ENCODE data around the gene OSCAR. TPM values are rescaled to one million over a fixed set of nuclear protein-coding genes. Genes with fewer than 3 reads are reported as not detected.
A peak's percentile ranks its signal among the peaks of the same experiment; 100 is the strongest.

OSCAR gene, protein sequence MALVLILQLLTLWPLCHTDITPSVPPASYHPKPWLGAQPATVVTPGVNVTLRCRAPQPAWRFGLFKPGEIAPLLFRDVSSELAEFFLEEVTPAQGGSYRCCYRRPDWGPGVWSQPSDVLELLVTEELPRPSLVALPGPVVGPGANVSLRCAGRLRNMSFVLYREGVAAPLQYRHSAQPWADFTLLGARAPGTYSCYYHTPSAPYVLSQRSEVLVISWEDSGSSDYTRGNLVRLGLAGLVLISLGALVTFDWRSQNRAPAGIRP
- total RNA-seq, result 59.5 TPM
- long read RNA-seq, transcript OSCAR-204 (5 exons, 1,389 nt), result major isoform, 9 of 75 reads
- long read RNA-seq, transcript OSCAR-207 (3 exons, 1,826 nt), result minor isoform, 8 of 75 reads
- long read RNA-seq, partial matches to known transcripts, result 34 of 75 reads
- long read RNA-seq, other reads (novel, unspliced or antisense), result 20 of 75 reads

DNA sequence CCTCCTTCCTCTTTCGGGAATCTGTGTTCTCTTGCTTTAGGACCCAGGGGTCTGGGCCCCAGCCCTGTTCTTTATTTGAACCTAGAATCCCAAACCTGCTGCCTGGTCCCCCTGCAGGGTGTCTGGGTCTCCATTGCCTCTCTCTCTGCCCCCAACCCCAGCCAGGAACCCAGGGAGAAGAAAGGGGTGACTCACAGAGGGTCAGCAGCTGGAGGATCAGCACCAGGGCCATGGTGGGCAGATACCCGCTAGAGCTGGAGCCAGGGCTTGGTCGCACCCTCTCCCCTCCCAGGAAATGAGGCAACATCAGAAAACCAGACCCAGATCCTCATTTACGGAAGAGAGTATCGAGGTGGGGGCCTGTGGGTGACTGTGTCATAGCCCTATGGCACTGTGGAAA is at the start of gene OSCAR:
Gene OSCAR (minus strand): TSS at position 243 of the 400 bp plus-strand sequence. CDS start 11 bp downstream, at position 232.
- Histone ChIP-seq H3K9me3 (no peaks in the 10 kb centered on the region), H3K4me3 (peak within 1 kb of the TSS; percentile 31), H3K4me1 (peaks cover 21% of the 10 kb centered on the region), H3K36me3 (peaks cover 5% of the 10 kb centered on the region), H3K27ac (peak within 1 kb of the TSS; percentile 30), H3K27me3 (peaks cover 4% of the 10 kb centered on the region)
- TF ChIP-seq, protein P1, sequence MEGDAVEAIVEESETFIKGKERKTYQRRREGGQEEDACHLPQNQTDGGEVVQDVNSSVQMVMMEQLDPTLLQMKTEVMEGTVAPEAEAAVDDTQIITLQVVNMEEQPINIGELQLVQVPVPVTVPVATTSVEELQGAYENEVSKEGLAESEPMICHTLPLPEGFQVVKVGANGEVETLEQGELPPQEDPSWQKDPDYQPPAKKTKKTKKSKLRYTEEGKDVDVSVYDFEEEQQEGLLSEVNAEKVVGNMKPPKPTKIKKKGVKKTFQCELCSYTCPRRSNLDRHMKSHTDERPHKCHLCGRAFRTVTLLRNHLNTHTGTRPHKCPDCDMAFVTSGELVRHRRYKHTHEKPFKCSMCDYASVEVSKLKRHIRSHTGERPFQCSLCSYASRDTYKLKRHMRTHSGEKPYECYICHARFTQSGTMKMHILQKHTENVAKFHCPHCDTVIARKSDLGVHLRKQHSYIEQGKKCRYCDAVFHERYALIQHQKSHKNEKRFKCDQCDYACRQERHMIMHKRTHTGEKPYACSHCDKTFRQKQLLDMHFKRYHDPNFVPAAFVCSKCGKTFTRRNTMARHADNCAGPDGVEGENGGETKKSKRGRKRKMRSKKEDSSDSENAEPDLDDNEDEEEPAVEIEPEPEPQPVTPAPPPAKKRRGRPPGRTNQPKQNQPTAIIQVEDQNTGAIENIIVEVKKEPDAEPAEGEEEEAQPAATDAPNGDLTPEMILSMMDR (IDR thresholded peaks at IDR 0.05), result no peak
- intact Hi-C loops (cut with DNase I), result no loop called here
- ATAC-seq (peak; percentile 65), DNase-seq (peak; percentile 72)

DNA sequence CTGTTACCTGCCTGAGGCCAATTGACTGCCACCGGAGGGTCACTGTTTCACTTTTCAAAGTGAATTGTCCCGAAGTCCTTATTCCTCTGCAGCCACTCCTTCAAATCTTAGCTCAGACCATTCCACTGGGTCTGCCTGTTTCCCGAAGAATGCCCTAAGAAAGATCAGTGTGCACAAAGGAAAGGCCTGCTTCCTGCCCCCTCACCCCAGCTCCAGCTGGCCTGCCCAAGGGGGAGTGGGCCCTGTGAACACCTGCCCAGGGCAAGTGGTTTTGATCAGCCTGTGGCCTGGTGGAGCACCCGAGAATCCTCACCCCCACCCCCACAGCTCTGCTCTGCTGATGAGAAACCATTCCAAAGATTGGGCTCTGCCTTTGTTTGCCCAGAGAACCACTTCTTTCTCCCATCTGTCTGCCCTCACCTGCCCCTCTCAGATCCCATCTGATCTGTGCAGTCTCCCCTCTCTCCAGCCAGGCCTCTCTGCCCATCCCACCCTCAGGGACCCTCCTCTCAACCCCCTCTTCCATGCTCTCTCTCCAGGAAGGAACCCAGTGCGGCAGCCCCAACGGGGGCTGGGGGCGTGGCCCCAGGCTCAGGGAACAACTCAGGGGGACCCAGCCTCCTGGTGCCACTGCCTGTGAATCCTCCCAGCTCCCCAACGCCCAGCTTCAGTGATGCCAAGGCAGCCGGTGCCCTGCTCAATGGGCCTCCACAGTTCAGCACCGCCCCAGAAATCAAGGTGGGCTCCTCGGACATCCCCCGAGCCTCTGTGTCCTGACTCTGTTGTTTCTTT is 48.6 kb upstream of the OSCAR start:
- ATAC-seq, result no peak
- intact Hi-C loops (cut with DNase I), result no loop called here

DNA sequence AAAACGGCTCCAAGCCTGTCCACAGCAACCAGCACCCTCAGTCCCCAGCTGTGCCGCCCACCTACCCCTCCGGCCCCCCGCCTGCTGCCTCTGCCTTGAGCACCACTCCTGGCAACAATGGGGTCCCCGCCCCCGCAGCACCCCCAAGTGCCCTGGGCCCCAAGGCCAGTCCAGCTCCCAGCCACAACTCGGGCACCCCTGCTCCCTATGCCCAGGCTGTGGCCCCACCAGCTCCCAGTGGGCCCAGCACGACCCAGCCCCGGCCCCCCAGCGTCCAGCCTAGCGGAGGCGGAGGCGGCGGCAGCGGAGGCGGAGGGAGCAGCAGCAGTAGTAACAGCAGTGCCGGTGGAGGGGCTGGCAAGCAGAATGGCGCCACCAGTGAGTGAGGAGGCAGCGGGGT is 47.6 kb upstream of the OSCAR start:
- peaks cover 95% of the 10 kb centered on the region for H3K36me3 ChIP-seq
- DNase-seq, result no peak

More for the DNA sequence above, 48.6 kb upstream of the OSCAR start:
- no peak for DNase-seq
- no peak overlapping the region for H3K4me3 ChIP-seq
- TF ChIP-seq, protein P1 (IDR thresholded peaks at IDR 0.05), result no peak
- H3K27ac ChIP-seq, result no peak overlapping the region
- H3K36me3 ChIP-seq, result peaks cover 95% of the 10 kb centered on the region
- H3K27me3 ChIP-seq, result no peaks in the 10 kb centered on the region
- H3K4me1 ChIP-seq, result no peaks in the 10 kb centered on the region
- H3K9me3 ChIP-seq, result no peaks in the 10 kb centered on the region

DNA sequence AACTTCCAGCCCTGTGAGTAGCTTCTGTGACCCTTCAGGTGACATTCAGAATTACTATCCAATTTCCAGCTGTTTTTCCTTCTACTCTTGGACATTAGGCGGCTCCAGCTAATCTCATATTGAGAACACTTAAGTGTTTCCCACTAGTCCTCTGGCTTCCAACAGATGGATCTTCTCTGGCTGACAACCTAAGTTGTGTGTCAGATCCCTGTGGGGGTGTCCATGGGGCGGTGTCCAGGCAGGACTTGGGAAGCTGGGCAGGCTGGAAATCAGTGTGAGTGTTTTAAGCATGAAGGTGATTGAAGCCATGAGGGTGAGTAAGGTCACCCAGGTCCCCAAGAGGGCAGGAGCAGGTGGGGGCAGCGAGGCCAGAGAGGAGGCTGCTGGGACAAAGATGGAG is 47.1 kb upstream of the OSCAR start:
- Histone ChIP-seq H3K9me3 (no peaks in the 10 kb centered on the region), H3K4me1 (no peaks in the 10 kb centered on the region), H3K4me3 (no peak overlapping the region), H3K36me3 (peaks cover 95% of the 10 kb centered on the region), H3K27me3 (no peaks in the 10 kb centered on the region), H3K27ac (no peak overlapping the region)
- intact Hi-C loops (cut with DNase I), result no loop called here
- ATAC-seq (no peak), DNase-seq (no peak)
- TF ChIP-seq, protein P1 (IDR thresholded peaks at IDR 0.05), result no peak

More for the DNA sequence above, 47.6 kb upstream of the OSCAR start:
- TF ChIP-seq, protein P1 (IDR thresholded peaks at IDR 0.05), result no peak
- Histone ChIP-seq H3K4me1 (no peaks in the 10 kb centered on the region), H3K4me3 (no peak overlapping the region), H3K9me3 (no peaks in the 10 kb centered on the region), H3K27me3 (no peaks in the 10 kb centered on the region), H3K27ac (no peak overlapping the region)
- no peak for ATAC-seq
- intact Hi-C loops (cut with DNase I), result no loop called here

DNA sequence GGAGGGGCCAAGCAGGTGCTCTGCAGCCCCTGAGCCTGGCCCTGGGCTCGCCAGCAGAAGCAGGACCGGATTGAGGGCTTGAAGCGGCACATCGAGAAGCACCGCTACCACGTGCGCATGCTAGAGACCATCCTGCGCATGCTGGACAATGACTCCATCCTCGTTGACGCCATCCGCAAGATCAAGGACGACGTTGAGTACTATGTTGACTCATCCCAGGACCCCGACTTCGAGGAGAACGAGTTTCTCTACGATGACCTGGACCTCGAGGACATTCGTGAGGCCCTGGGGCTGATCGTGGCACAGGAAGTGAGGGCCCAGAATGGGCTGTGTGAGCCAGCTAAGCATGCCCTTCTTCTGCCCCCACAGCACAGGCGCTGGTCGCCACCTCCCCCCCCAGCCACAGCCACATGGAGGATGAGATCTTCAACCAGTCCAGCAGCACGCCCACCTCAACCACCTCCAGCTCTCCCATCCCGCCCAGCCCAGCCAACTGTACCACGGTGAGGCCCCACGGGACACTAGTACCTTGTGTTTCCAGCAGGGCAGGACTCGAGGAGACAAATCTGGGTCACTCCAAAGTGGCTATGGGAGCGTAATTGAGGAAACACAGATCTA is 45.0 kb upstream of the OSCAR start:
- intact Hi-C loops (cut with DNase I), result no loop called here
- Histone ChIP-seq H3K4me3 (no peak overlapping the region), H3K9me3 (no peaks in the 10 kb centered on the region), H3K27me3 (no peaks in the 10 kb centered on the region), H3K36me3 (peaks cover 82% of the 10 kb centered on the region), H3K4me1 (peaks cover 10% of the 10 kb centered on the region), H3K27ac (no peak overlapping the region)
- TF ChIP-seq, protein P1 (IDR thresholded peaks at IDR 0.05), result no peak
- ATAC-seq, result no peak
- DNase-seq, result no peak
